MG63 (cell line): Measurements from ENCODE around the gene ZFYVE27. TPM values are rescaled to one million over a fixed set of nuclear protein-coding genes. Genes with fewer than 3 reads are reported as not detected.

ENCODE experiments used
- DNase-seq: peaks from one replicate; pipeline ENCODE4 v3.0.0-alpha.2; 2020
- H3K27me3 ChIP-seq: fragments of 250-450 bp; sonication (Bioruptor Pico); 2 replicates; pipeline ENCODE4 v1.5.1; 2020; ENCODE audit warnings: mild to moderate bottlenecking, moderate library complexity
- H3K36me3 ChIP-seq: fragments of 250-450 bp; sonication (Bioruptor Pico); 2 replicates; pipeline ENCODE4 v1.5.1; 2020; ENCODE audit warnings: mild to moderate bottlenecking, moderate library complexity
- H3K4me3 ChIP-seq: fragments of 250-450 bp; sonication (Bioruptor Pico); 2 replicates; pipeline ENCODE4 v1.5.1; 2020; ENCODE audit warnings: mild to moderate bottlenecking, moderate library complexity
- H3K9me3 ChIP-seq: fragments of 250-450 bp; sonication (Bioruptor Pico); 2 replicates; pipeline ENCODE4 v1.5.1; 2020; ENCODE audit warnings: mild to moderate bottlenecking, moderate library complexity
- total RNA-seq: library from RNA; depleted of rRNA; stranded (reverse); fragments of >200 nt; shearing (Covaris generic); gene quantifications from 2 replicates; pipeline ENCODE4 v1.2.3, GENCODE V29; 2014; ENCODE audit warnings: low replicate concordance

ZFYVE27 gene
- total RNA-seq, 1 experiment from 2014 or later: 18.2 TPM

DNA sequence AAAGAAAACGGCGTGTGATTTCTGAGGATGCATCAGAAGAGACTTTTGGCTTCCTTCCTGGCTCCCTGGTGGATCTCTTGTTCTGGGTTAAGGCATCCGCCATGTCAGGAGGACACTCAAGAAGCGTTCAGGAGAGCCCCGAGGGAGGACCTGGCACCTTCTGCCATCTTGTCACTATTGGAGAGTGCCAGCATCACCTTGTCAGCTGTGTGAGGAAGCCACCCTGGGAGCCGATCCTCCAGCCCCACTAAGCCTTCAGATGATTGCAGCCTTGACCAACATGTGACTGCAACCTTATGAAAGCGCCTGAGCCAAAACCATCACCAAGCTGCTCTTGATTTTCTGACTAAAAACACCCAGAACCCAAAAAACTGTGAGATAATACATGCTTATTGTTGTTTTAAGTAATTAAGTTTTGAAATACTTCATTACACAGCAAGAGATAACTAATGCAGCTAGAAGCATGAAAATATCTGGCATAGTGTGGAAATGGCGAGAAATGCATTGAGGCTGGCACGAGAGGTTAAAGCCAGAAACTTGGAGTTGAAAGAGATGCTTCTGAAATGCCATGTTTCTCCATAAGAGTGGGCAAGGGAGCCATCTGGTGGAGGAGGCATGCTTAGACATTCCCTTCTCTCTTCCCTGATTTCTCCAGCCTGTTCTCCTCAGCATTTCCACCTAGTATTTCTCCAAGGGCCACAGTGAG, 5.4 kb upstream of the ZFYVE27 start:
- DNase-seq: peak; percentile 41
- H3K36me3 ChIP-seq: no peaks in the 10 kb centered on the region
- H3K4me3 ChIP-seq: no peak overlapping the region
- H3K27me3 ChIP-seq: no peaks in the 10 kb centered on the region
- H3K9me3 ChIP-seq: no peaks in the 10 kb centered on the region

DNA sequence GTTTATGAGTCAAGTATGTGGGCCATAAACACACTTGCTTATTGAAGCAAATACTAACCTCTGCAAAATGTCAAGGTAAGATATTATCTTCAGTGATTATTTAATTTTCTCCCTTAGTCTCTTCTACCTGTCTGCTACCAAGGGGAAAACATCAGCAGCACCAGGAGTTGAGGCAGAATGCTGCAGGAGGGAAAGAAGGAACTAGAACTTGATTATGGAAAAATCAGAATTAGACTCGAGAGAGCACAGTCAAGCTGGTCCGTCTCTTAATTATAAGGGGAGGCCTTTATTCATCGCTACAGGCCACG, 4.9 kb upstream of the ZFYVE27 start:
- Histone ChIP-seq H3K4me3 (no peak overlapping the region), H3K27me3 (no peaks in the 10 kb centered on the region), H3K36me3 (no peaks in the 10 kb centered on the region), H3K9me3 (no peaks in the 10 kb centered on the region)
- DNase-seq: no peak

DNA sequence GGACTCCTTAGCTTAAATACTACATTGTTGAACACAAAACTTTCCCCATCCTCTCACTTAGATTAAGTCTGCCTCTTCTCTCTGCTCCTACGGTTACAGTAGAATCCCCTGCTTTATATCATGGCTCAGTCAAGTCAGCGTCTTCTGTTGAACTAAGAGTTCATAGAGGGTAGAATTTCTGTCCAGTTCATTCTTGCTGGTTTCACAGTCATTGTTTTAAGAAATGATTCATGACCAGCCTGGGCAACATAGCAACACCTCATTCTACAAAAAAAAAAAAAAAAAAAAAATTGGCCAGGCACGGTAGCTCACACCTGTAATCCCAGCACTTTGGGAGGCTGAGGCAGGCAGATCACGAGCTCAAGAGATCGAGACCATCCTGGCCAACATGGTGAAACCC, 3.7 kb upstream of the ZFYVE27 start:
- Histone ChIP-seq H3K36me3 (no peaks in the 10 kb centered on the region; the same call in 1 of the 2 replicates), H3K27me3 (no peaks in the 10 kb centered on the region), H3K4me3 (no peak overlapping the region), H3K9me3 (no peaks in the 10 kb centered on the region)
- no peak for DNase-seq

DNA sequence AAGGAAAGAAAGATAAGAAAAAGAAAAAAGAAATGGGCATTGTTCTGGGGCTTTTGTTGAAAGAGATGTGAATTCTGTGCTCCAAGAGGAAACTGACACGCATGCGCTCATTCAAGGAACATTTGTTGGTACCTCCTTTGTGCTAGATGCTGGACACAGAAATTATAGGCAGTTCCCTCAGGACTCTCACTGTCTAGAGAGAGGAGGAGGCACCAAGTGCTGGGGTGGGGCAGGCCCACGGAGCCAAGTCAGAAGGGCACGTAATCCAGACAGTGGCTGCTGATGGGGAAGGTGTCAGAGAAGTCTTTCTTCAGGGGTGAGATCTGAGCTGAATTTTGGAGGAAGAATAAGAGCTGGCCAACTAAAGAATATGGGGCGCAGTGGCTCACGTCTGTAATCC, 2.9 kb upstream of the ZFYVE27 start:
- H3K27me3 ChIP-seq: no peaks in the 10 kb centered on the region
- peaks cover 5% of the 10 kb centered on the region; the same call in 1 of the 2 replicates for H3K36me3 ChIP-seq
- H3K9me3 ChIP-seq: no peaks in the 10 kb centered on the region
- DNase-seq: no peak
- H3K4me3 ChIP-seq: no peak overlapping the region

DNA sequence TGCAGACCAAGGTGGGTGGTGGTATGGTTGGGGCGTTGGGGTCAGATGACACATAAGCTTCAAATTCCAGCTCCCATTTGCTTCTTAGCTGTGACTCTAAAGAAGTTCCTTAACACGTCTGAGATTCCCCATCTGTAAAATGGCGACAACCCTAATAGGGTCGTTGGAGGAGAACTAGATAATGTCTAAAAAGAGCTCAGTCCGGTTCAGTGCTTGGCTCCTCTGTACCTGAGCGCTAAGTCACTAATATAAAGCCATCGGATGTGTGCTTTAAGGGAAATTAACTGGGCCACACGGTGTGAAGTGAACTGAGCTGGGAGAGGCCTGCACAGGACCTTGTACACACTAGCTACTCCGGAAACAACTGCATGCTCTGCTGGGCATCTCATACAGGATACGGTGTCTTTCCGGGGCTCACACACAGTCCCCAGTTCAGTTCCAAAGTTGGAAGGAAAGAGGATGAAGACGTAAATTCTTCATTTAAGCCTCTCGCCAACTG, 476 bp upstream of the ZFYVE27 start:
- no peak for DNase-seq
- Histone ChIP-seq H3K36me3 (peaks cover 26% of the 10 kb centered on the region), H3K9me3 (no peaks in the 10 kb centered on the region), H3K27me3 (no peaks in the 10 kb centered on the region), H3K4me3 (peak overlapping the region; percentile 95)

DNA sequence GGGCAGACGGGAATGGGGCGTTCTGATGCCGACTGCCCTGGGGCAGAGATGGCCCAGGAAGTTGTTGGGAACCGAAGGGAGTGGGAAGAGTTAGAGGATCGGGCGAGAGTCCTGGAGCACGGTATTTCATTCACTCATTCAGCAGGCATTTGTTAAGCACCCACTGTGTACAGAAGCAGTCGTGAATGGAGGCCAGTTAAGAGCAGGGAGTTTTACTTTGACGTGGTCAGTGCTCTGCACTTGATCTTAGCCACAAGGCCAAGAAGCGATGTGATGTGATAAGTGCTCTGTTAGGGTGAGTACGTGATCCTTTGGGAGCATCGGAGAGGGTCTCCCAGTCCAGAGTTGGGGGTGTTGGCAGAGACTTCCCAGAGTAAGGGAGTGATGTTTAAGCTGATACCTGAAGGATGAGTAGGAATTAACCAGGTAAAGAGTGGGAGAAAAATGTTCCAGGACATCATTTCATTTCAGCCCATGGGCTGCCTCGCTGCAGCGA, 890 bp downstream of the ZFYVE27 start:
- H3K27me3 ChIP-seq: no peaks in the 10 kb centered on the region
- H3K36me3 ChIP-seq: peaks cover 32% of the 10 kb centered on the region
- no peaks in the 10 kb centered on the region for H3K9me3 ChIP-seq
- no peak for DNase-seq
- peak overlapping the region; percentile 95 for H3K4me3 ChIP-seq

DNA sequence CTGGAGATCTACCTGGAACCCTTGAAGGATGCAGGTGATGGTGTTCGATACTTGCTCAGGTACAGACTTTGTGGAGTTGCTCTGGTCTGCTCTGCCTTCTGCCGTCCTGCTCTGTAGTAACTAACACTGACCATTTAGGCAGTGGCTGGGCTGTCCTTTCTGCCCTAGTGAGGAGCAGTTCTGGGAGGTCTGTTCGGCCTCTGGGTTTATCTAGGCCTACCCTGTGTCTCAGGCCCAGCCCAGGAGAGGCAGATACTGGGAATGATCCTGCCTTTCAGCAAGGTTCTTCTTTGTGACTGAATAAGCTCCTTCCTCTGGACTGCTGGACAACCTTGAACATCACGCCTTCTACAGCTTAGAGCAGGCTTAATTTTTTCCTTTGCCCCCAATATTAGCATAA, 1.7 kb downstream of the ZFYVE27 start:
- Histone ChIP-seq H3K4me3 (no peak overlapping the region), H3K27me3 (no peaks in the 10 kb centered on the region), H3K9me3 (no peaks in the 10 kb centered on the region), H3K36me3 (peaks cover 38% of the 10 kb centered on the region)
- DNase-seq: no peak

DNA sequence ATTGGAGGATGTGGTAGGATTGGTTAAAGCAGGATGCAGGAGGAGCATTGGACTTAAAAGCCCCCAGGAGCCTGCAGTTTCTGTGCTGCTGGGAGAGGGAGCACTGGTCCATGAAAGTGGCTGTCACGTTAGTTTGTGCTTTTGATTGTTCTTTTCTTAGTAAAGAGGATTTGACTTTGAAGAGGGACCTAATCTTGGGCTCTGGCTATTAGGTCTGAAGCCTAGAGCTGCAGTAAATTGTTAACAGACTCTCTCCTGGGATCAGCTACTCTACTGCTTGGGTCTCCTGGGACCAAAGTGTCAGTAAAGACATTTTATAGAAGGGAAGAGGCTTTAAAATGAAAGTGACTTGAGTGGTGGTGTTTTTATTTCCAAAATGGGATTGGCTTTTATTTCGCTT, 3.7 kb downstream of the ZFYVE27 start:
- Histone ChIP-seq H3K9me3 (no peaks in the 10 kb centered on the region), H3K27me3 (no peaks in the 10 kb centered on the region), H3K36me3 (peaks cover 50% of the 10 kb centered on the region), H3K4me3 (no peak overlapping the region)
- no peak for DNase-seq

DNA sequence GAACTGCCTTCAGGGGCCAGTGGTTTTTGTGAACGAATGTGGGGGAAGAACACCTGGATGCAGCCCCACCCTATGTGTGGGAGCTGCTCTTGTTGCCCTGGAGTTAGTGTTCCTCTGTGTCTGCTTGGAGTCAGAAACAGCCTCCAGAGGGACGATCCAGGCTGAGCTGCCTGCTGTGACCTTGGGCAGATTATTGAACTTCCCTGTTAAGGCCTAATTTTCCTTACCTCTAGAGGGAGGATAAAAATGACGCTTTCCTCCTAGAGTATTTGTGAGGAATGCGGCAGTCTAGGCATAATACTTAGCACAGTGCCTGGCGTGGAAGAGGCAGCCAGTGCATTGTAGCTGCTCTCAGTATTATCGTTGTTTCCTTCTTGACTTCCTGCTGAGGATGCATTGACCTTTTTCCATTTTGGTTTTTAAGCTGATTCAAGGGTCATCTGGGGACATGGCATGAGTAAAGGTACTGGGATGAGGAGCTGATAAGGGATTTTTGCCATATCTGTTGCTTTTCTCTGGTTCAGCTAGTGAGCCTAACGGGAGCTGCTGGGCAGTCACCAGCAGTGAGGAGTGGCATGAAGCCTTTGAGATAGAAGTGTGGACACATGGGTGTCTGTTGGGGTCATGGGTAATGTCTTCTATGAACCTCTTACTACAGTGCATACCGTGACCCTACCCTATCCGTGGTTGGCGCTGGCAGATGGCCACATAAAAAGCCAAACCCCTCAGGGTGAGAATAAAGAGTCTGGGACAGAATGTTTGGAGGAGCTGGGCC, 6.4 kb downstream of the ZFYVE27 start:
- no peaks in the 10 kb centered on the region for H3K27me3 ChIP-seq
- no peak for DNase-seq
- H3K4me3 ChIP-seq: no peak overlapping the region
- H3K36me3 ChIP-seq: peaks cover 71% of the 10 kb centered on the region
- no peaks in the 10 kb centered on the region for H3K9me3 ChIP-seq

DNA sequence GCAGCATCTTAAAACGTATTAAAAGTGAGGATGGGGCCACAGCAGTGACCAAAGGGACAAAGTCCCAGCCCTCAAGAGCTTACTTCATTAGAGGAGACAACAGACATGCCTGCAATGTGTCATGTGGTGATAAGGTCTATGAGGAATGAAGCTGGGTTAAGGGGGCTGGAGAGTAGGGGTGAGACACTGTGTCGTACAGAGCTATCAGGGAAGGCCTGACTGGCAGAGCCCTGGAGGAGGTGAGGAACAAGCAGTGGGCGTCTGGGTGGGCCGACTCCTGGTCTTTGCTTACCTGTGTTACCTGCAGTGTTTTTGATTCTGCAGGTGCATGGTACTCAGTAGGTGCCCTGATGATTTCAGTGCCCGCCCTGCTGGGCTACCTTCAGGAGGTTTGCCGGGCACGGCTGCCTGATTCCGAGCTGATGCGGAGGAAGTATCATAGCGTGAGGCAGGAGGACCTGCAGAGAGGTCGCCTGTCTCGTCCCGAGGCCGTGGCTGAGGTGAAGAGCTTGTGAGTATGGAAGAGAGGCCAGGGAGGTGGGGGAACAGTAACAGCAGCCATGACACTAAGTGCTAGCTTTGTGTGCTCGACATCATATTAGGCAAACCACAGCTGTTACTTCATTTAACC, 7.6 kb downstream of the ZFYVE27 start:
- peaks cover 64% of the 10 kb centered on the region for H3K36me3 ChIP-seq
- no peak for DNase-seq
- no peaks in the 10 kb centered on the region for H3K27me3 ChIP-seq
- no peaks in the 10 kb centered on the region for H3K9me3 ChIP-seq
- H3K4me3 ChIP-seq: no peak overlapping the region

DNA sequence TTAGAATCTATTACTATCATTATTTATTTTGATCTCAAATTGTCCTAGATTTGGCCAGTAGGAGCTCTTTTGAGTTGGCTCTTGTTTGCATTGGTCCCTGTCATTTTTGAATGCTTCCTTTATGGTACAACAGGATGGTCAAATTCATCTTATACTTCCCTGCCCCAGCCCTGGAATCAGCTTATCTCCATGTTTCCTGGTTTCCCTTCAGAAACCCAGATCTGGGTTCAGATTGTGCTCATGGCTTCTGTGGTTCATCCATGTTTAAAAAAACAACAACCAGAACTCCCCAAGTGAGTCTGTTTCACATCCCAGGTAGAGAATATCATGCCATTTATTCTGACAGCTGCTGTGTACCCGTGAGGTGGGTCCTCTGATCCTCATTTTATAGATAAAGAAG, 10.6 kb downstream of the ZFYVE27 start:
- H3K9me3 ChIP-seq: no peaks in the 10 kb centered on the region
- H3K36me3 ChIP-seq: peaks cover 64% of the 10 kb centered on the region
- H3K27me3 ChIP-seq: no peaks in the 10 kb centered on the region
- H3K4me3 ChIP-seq: no peak overlapping the region
- no peak for DNase-seq

DNA sequence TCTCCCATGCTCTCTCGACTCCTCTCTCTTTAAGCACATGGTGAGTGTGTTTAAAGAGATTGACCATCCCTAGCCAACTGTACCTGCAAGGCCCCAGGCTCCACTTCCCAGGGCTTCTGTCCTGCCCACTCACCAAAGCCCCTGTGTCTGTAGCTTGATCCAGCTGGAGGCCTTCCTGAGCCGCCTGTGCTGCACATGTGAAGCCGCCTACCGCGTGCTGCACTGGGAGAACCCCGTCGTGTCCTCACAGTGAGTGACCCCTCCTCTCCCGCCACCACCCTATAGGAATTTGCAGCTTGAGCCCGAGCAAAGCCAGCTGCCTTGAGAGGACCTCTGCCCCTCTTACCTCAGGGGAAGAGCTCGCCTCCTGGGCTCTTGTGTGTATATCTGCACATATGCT, 11.2 kb downstream of the ZFYVE27 start:
- no peak for DNase-seq

DNA sequence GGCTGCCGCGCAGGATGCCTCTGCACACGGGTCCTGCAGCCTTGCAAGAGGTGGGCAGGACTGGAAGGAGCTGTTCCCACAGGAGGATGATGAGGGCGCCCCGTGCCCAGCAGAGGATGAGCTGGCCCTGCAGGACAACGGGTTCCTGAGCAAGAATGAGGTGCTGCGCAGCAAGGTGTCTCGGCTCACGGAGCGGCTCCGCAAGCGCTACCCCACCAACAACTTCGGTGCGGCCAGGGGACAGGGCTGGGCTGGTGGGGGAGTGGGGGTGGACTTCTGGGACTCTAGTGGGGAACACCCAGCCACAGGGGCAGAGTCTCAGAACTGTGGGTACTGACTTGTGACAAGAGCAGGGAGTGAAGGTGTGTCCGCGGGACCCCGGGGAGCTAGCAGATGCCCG, 16.0 kb downstream of the ZFYVE27 start:
- DNase-seq: no peak

More for the DNA sequence above, 11.2 kb downstream of the ZFYVE27 start:
- H3K4me3 ChIP-seq: no peak overlapping the region
- H3K9me3 ChIP-seq: no peaks in the 10 kb centered on the region
- H3K27me3 ChIP-seq: no peaks in the 10 kb centered on the region
- H3K36me3 ChIP-seq: peaks cover 59% of the 10 kb centered on the region

DNA sequence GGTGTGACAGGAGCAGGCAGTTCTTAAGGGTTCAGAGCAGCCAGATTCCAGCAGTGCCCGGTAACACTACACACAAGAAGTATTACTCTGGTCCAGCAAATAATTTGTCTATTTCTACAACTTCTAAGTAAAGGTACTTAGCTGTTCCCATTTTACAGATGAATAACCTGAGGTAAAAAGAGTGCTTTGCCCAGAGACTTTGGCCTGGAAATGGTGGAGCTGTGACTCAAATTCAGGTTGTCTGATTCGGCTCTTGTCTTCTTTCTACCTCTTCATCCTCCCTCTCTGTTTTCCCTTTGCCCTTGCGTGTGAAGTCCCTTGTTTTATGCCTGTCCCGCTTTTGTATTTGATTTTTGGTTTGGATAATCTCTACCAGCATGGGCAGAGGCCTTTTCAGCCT, 17.8 kb downstream of the ZFYVE27 start:
- DNase-seq: no peak
- Histone ChIP-seq H3K9me3 (no peaks in the 10 kb centered on the region), H3K4me3 (no peak overlapping the region), H3K27me3 (no peaks in the 10 kb centered on the region), H3K36me3 (peaks cover 54% of the 10 kb centered on the region)

More for the DNA sequence above, 16.0 kb downstream of the ZFYVE27 start:
- Histone ChIP-seq H3K4me3 (no peak overlapping the region), H3K36me3 (peaks cover 53% of the 10 kb centered on the region), H3K9me3 (no peaks in the 10 kb centered on the region), H3K27me3 (no peaks in the 10 kb centered on the region)

DNA sequence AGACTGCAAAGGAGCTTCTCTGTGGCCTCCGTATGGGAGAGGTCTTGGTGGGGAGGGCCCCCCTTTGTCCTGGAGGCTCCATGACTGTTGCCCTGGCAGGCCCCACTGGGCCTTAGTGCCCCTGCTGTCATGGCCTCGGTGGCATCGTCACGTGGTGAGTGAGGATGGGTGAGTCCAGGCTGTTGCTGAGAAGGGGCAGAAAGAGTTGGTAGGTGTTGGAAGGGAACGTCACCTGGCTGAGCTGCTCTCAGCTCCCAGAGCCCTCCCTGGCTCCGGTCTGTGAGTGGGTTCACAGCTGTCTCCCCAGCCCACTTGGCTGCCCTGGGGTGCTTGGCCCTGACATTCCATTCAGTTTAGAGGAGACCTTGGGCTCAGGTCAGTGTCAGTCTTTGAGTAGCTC, 18.8 kb downstream of the ZFYVE27 start:
- Histone ChIP-seq H3K36me3 (peaks cover 53% of the 10 kb centered on the region), H3K9me3 (no peaks in the 10 kb centered on the region), H3K27me3 (no peaks in the 10 kb centered on the region), H3K4me3 (no peak overlapping the region)
- no peak for DNase-seq

DNA sequence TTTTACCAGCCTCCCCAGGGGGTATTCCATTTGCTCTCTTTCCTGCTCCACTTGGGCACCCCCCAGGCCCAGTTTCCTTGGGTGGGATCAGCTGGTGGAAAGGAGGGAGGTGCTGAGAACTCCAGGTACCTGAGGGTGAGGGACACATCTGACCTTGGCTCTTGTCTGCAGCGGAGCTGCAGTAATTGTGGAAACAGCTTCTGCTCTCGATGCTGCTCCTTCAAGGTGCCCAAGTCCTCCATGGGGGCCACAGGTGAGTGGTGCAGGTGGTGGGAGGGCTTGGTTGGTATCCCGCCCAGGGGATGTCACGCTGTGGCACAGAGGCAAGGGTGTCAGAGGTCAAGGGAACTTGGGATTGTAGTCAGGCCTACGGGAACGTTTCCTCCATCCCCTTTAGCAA, 20.5 kb downstream of the ZFYVE27 start:
- H3K4me3 ChIP-seq: no peak overlapping the region
- peaks cover 42% of the 10 kb centered on the region for H3K36me3 ChIP-seq
- no peak for DNase-seq
- no peaks in the 10 kb centered on the region for H3K27me3 ChIP-seq
- H3K9me3 ChIP-seq: no peaks in the 10 kb centered on the region

DNA sequence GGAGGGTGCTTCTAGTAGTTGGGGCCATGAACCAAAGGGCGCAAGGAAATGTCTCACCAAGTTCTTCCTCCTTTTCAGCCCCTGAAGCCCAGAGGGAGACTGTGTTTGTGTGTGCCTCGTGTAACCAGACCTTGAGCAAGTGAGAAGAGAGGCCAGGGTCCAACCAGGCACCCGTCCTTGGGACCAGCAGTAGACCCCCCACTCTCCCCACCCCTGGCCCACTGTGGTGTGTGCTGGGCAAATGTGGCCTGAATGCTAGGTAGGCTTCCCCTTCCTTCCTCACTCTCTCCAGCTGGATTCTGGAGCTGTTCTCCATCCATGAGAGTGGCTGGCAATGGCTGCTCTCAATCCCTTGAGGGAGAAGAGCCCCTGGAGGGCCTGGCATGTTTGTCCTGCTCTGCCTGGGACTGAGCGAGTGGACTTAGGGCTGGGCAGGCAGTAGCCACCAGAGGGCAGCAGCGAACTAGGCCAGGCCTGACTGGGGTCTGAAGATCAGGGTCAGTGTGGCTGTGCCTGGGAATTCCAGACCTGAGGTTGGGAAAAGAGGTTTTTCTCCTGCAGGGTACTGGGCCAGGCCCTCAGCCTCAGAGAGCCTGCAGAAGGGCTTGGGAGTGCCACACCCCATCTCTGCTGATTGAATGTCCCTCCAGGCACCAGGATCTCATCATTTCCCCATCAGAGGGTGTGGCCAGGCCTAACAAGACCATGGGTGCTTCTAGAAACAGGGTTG, 22.4 kb downstream of the ZFYVE27 start:
- Histone ChIP-seq H3K27me3 (no peaks in the 10 kb centered on the region), H3K9me3 (no peaks in the 10 kb centered on the region), H3K36me3 (peaks cover 35% of the 10 kb centered on the region), H3K4me3 (no peak overlapping the region)
- DNase-seq: peak; percentile 47
